Suprapubic skin (tissue), 4 donors: ENCODE measurements around the gene MRGPRG. TPM values are rescaled to one million over a fixed set of nuclear protein-coding genes. Genes with fewer than 3 reads are reported as not detected.

Experiments
- DNase-seq, 2 donors: peaks; one replicate each; pipeline ENCODE4 v3.0.0-alpha.2; 2019; ENCODE audit warnings: low spot score in 2 of 2
- H3K27ac ChIP-seq: fragments of 200-600 bp; sonication (generic); one replicate; pipeline ENCODE4 v1.5.1; 2019
- H3K27me3 ChIP-seq: fragments of 200-600 bp; sonication (generic); one replicate; pipeline ENCODE4 v1.5.1; 2019
- H3K36me3 ChIP-seq: fragments of 200-600 bp; sonication (generic); one replicate; pipeline ENCODE4 v1.5.1; 2019
- H3K4me1 ChIP-seq: fragments of 200-600 bp; sonication (generic); one replicate; pipeline ENCODE4 v1.5.1; 2019
- H3K4me3 ChIP-seq: fragments of 200-600 bp; sonication (generic); one replicate; pipeline ENCODE4 v1.5.1; 2019; ENCODE audit warnings: mild to moderate bottlenecking
- H3K9me3 ChIP-seq: fragments of 200-600 bp; sonication (generic); one replicate; pipeline ENCODE4 v1.5.1; 2019
- CTCF ChIP-seq, 2 donors: fragments of 200-600 bp in 1 of 2; fragments of 450-650 bp in 1 of 2; sonication (generic) in 1 of 2; IDR thresholded peaks; one replicate each; pipeline ENCODE4 v1.5.1; 2016 to 2019; ENCODE audit warnings: antibody characterized with exemption in 2 of 2, mild to moderate bottlenecking in 1 of 2, moderate library complexity in 1 of 2
- EP300 ChIP-seq: sonication (generic); formaldehyde crosslinking; IDR thresholded peaks from one replicate; pipeline ENCODE4 v1.6.1; 2017; ENCODE audit warnings: antibody characterized with exemption
- POLR2A ChIP-seq, 2 donors: fragments of 450-650 bp; IDR thresholded peaks; one replicate each; pipeline ENCODE4 v1.6.1; 2017; ENCODE audit warnings: antibody characterized with exemption in 2 of 2, mild to moderate bottlenecking in 2 of 2, moderate library complexity in 2 of 2
- POLR2AphosphoS5 ChIP-seq, 3 donors: sonication (generic); formaldehyde crosslinking; IDR thresholded peaks; one replicate each; pipeline ENCODE4 v1.6.1; 2017; ENCODE audit warnings: antibody characterized with exemption in 3 of 3
- WGBS: methylation state at CpG from one replicate; pipeline ENCODE4 v1.1.5; 2018; 5-methylcytosine and 5-hydroxymethylcytosine counted together
- total RNA-seq, 4 donors: library from RNA; depleted of rRNA; stranded (reverse); fragments of >200 nt; gene quantifications; one replicate each; pipeline ENCODE4 v1.1.0, GENCODE V29; 2016

MRGPRG gene
- total RNA-seq, 4 donors from 2014 or later: not detected

- 0% methylated on average over 2 of the region's 17 CpGs for WGBS
- H3K27me3 ChIP-seq: peaks cover 62% of the 10 kb centered on the region
Observed at GRCh38 chr11:3202759-3203158, 15.9 kb downstream of the MRGPRG start.

DNA sequence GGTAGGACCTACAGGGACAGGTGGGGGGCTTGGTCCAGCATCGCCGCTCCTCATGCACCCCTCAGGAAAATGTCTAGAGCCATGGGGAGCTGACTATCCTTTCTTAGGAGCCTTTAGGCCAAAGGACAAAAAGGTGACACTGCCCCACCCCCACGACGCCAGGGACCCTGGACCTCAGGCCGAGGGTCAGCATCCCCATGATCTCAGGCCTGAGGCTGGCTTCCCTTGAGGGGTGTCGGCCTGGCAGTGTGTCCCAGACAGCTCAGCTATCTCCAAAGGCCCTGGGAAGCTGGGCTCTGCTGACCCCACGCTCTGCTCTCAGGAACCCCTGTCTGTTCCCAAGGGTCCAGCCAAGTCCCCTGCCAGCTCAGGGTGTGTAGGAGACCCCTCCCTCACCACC, 16.3 kb downstream of the MRGPRG start:
- WGBS: 54% methylated on average over 3 of the region's 7 CpGs
- no peaks in the 10 kb centered on the region for H3K36me3 ChIP-seq
- no peak overlapping the region for H3K4me3 ChIP-seq
- peak in 1 of 2 donors; percentile 58 for DNase-seq
- TF ChIP-seq POLR2AphosphoS5 (IDR thresholded peaks at IDR 0.05): no peak
- no peak for TF ChIP-seq POLR2A (IDR thresholded peaks at IDR 0.05)
- no peak for TF ChIP-seq CTCF (IDR thresholded peaks at IDR 0.05)
- no peak for TF ChIP-seq EP300
- H3K9me3 ChIP-seq: no peaks in the 10 kb centered on the region
- no peak overlapping the region for H3K27ac ChIP-seq
- H3K4me1 ChIP-seq: peaks cover 7% of the 10 kb centered on the region
- peaks cover 64% of the 10 kb centered on the region for H3K27me3 ChIP-seq

More at GRCh38 chr11:3202759-3203158, 15.9 kb downstream of the MRGPRG start:
- Histone ChIP-seq H3K4me1 (peaks cover 7% of the 10 kb centered on the region), H3K9me3 (no peaks in the 10 kb centered on the region), H3K4me3 (no peak overlapping the region), H3K27ac (no peak overlapping the region), H3K36me3 (no peaks in the 10 kb centered on the region)
- TF ChIP-seq POLR2A (IDR thresholded peaks at IDR 0.05) (no peak), CTCF (IDR thresholded peaks at IDR 0.05) (no peak), POLR2AphosphoS5 (IDR thresholded peaks at IDR 0.05) (no peak), EP300 (no peak)
- peak in 1 of 2 donors; percentile 28 for DNase-seq

GRCh38 chr11:3201677-3202181, 16.9 kb downstream of the MRGPRG start:
- no peaks in the 10 kb centered on the region for H3K36me3 ChIP-seq
- TF ChIP-seq POLR2AphosphoS5 (IDR thresholded peaks at IDR 0.05) (no peak), POLR2A (IDR thresholded peaks at IDR 0.05) (no peak), EP300 (no peak), CTCF (IDR thresholded peaks at IDR 0.05) (no peak)
- peaks cover 64% of the 10 kb centered on the region for H3K27me3 ChIP-seq
- 83% methylated on average over 9 of the region's 17 CpGs for WGBS
- no peak overlapping the region for H3K27ac ChIP-seq
- no peak overlapping the region for H3K4me3 ChIP-seq
- peaks cover 7% of the 10 kb centered on the region for H3K4me1 ChIP-seq
- DNase-seq: peak; percentile 44 to 66
- H3K9me3 ChIP-seq: no peaks in the 10 kb centered on the region

GRCh38 chr11:3201112-3201581, 17.5 kb downstream of the MRGPRG start:
- no peak overlapping the region for H3K27ac ChIP-seq
- H3K36me3 ChIP-seq: no peaks in the 10 kb centered on the region
- peak in 1 of 2 donors; percentile 44 for DNase-seq
- WGBS: 83% methylated on average over 15 of the region's 15 CpGs
- H3K4me1 ChIP-seq: peaks cover 7% of the 10 kb centered on the region
- no peak for TF ChIP-seq POLR2A (IDR thresholded peaks at IDR 0.05)
- no peak for TF ChIP-seq EP300
- TF ChIP-seq CTCF (IDR thresholded peaks at IDR 0.05): no peak
- no peak for TF ChIP-seq POLR2AphosphoS5 (IDR thresholded peaks at IDR 0.05)
- H3K4me3 ChIP-seq: no peak overlapping the region
- H3K9me3 ChIP-seq: no peaks in the 10 kb centered on the region
- H3K27me3 ChIP-seq: peaks cover 64% of the 10 kb centered on the region

DNA sequence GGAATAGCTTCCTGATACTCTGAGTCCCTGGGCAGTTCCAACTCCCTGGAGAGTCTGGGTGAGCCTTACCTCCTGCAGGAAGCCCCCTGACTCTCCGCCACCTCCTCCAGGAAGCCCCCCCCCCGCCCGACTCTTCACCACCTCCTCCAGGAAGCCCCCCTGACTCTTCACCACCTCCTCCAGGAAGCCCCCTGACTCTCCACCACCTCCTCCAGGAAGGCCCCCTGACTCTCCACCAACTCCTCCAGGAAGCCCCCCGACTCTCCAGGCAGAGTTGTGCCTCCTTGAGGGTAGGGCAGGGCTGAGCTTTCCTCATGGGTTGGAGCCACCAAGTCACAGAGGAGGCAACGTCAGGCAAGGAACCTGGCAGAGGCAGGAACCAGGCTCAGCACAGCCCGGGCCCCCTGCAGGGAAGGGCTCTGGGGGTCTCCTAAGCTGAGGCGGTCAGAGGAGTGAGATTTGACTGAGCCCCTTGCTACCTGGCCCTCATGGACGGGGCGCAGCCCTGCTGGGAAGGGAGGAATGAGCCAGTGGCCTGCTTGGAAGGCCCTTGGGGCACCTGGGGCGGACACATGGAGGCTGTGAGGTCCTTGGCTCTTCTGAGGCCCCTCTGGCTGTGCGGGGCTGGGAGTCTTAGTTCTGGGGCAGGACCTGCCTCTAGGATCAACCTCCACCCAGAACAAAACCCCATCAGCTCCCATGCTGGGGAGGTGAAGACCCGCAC, 18.1 kb downstream of the MRGPRG start:
- DNase-seq: peak; percentile 35 to 67
- H3K27ac ChIP-seq: no peak overlapping the region
- H3K9me3 ChIP-seq: no peaks in the 10 kb centered on the region
- H3K4me3 ChIP-seq: no peak overlapping the region
- 68% methylated on average over 5 of the region's 12 CpGs for WGBS
- H3K4me1 ChIP-seq: peaks cover 8% of the 10 kb centered on the region
- peaks cover 66% of the 10 kb centered on the region for H3K27me3 ChIP-seq
- H3K36me3 ChIP-seq: no peaks in the 10 kb centered on the region
- no peak for TF ChIP-seq POLR2A (IDR thresholded peaks at IDR 0.05)
- TF ChIP-seq POLR2AphosphoS5 (IDR thresholded peaks at IDR 0.05): no peak
- TF ChIP-seq CTCF (IDR thresholded peaks at IDR 0.05): no peak
- TF ChIP-seq EP300: no peak
